SKM-1 treated with dmso at 0.1 percent for 144 hours (cell line): ENCODE measurements around the gene ZDHHC17.

Experiments used
- DNase-seq: peaks from one replicate; lab custom pipeline; 2025; ENCODE audit not compliant: unreplicated experiment; lab: John Stamatoyannopoulos, UW

The ZDHHC17 gene

DNA sequence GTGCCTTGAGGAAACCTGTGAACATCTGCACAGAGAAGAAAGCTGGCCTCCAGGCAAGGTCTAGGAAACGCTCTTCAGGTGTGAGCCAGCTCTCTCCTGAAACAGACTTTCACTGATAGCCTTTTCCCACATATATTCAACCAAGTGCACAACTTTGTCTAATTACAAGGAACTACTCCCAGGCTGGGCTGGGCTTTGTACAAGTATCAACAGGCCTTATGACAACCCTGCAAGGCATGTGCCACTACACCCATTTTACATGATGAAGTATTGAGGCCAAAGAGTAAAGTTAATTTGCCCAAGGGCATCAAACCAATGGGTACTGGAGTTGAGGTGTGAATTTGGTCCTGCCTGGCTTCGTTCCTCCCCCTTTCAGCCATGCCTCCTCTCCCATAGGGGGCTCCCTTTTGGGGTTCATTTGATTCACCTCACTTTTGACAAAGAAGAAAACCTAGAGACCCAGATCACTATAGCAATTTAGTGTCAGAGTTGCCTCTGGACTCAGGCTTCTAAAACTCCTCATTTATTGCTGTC lies 112.8 kb downstream of the ZDHHC17 start:
- no peak for DNase-seq

DNA sequence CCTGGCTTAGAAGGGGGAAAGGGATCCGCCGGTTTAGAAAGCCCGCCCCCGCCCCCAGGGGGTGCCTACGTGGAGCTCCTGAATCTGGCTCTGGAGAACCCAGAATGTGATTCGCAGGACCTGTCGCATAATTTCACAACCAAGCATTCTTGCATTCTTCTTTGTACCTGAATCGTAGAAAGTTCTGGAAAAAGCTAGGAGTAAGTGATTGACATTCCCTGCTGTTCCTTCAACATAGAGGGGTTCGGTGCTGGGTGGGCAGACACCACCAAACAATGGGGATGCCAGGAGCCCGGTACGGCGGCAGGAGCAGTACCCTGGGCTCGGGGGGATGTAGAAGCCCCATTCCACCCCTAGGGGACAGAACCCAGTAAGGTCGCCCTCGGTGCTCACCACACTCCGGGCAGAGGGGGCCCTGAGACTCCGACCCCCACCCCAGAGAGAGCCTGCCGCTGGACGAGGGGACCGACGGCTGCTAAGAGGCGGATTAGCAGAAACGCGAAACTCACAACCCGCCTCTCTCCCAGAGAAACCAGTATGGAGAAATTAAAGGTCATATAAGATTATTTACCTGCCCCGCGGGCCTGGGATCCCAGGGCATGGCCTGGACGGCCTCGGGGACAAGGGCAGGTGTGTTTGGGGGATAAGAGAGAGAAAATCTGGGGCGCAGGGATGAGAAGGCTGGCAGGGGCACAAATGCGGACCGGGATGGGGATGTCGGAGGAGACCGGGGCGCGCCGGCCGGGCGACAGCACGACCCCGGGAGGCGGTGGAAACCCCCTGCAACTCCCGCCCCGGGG lies 114.4 kb downstream of the ZDHHC17 start:
- no peak for DNase-seq

DNA sequence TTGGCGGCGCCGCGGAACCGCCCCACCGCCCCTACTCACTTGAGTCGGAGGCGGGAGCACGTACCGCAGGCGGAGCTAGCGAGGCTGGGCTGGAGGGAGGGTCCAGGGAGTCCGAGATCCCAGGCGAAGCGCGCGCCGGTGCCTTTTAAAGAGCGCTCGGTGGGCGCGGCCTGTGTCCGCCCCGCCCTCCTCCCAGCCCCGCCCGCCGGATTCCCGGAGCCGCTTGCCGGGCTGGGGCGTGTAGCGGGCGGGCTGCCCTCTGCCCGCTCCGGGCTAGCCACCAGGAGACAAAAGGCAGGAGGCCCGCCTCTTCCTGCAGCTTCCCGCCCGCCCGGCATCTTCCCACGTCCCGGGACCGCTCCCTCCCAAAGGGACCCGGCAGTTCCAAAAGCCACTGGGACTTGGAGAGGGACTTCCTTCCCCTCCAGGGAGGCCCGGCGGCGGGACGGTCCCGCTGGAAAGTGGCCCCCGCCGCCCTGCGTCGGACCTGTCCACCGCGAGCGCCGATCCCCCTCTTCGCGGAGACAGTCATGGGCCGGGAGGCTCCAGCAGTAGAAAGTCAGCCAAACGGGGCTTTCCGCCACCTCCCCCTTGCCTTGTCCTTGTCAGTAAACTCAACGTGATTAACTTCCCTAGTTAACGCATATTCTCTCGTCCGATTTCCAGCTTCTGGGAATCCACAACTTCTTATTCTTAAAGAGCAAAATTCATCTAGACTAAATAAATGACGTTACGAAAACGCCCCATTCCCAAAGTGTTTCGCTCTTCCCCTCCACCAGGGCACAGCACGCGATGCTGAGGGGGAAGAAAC lies 115.2 kb downstream of the ZDHHC17 start, which contains the start of gene CSRP2:
CSRP2 (minus strand) TSS at position 121 of the 811 bp plus-strand sequence. CDS start 12,759 bp downstream, outside the sequence.
- DNase-seq: peak; percentile 35

DNA sequence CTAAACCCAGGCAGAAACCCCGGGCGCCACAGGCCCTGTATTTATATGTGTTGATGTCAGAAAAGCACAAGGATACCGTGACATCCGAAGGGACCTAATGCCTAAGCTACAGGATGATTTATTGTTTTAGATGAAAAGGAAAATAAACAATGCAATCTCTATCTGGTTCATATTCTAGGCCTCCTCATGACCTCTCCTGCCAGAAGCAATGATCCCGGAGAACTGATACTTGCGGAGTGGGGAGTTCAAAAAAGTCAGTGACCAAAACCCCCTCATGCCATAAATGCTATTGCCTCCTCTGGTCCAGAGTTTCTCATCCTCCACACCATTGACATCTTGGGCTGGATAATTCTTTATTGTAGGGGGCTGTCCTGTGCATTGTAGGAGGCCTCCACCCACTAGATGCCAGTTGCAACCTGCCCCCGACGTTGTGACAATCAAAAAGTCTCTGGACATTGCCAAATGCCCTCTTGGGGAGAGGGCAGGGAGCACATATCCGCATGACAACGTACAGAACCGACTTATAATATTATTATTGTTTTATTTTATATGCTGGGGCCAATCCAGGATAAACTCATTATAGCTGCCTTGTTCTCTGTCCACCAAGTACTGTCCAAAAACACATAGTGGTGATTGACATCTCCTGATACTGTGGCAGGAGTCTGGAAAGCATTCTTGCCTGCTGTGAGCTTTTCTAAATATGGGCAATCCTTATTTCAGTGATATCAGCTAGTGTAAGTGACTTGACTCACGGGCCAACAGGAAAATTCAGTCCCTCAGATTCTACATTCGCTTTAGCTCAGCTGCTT lies 116.0 kb downstream of the ZDHHC17 start:
- no peak for DNase-seq

DNA sequence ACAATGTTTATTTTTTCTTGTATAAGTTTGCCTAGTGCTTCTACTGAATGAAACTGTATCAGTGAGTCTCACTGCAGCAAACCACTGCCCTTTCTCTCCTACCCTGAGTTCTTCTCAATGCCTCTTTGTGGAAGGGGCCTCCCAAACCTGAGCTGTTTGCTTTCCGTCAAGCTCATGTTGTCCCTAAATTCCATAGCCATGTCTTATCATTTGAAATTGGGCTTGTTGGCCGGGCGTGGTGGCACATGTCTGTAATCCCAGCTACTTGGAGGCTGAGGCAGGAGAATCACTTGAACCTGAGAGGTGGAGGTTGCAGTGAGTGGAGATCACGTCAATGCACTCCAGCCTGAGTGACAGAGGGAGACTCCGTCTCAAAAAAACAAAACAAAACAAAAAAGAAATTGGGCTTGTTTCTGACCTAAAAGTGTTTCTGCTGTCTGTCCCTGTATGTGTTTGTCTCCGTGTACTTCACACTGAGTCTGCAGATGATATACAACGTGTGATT lies 116.7 kb downstream of the ZDHHC17 start:
- DNase-seq: no peak

DNA sequence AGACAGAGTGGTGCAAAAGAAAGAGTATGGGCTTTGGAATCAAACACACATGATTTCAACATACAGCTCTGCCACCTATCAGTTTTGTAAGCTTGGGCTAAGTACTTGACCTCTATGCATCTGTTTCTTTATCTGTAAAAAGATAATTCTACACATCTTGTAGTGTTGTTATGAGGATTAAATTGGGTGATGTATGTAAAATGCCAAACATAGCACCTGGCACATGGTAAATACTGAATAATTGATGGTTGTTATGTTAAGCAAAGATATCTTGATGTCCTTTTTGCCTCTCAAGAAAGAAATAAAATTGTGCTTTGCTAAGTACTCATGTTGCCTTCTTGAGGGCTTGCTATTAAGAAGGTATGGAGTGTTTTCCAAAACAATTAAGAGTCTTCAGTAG lies 117.2 kb downstream of the ZDHHC17 start:
- no peak for DNase-seq

DNA sequence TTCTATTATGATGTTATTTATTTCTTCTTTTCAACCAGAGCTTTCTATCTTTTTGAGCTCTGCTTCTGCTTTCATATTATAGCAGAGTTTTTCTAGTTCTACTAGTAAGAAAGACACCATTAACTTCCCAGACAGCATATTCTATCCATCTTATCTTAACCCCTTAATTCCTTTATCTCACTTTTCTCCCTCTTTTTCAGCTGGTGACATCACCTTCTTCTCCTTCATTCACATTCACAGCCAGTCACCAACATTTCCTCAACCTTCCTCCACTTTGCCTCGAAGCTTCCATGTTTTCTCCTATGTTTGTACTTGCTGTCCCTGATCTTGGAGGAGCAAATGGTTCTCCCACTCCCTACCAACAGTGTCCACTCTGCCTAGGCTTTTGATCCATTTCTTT lies 118.5 kb downstream of the ZDHHC17 start:
- DNase-seq: no peak

DNA sequence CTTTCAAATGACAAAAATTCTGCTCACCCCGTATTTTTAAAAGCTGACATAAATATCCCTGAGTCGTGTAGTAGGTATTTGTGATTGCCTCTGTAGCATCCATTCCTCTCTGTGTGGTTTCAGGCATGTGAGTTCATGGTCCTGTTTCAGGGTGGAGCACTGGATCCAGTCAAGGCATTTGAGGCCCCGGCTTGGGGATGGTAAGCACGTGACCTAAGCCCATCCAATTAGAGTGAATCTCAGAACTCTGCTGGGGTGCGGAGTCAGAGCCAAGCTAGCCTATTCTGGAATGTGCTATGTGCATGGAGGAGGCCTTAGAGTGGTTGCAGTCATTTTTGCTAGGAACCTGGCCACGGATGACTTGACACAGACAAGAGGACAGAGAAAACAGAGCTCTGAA lies 119.2 kb downstream of the ZDHHC17 start:
- no peak for DNase-seq

DNA sequence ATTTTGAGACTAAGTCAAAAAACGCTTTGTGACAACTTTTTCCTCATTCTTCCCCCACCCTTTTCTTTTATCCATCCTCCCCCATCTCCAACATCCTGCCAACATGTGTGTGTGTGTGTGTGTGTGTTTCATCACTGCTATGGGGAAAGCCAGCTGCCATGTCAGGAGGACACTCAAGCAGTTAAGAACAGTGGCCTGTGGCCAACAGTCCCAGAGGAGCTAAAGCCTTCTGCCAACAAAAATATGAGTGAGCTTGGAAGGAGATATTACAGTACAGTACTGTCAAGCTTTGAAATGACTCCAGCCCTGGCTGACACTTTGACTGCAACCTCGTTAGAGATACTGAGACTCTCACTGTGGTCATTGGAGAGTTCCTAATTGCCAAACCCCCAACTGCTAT lies 119.9 kb downstream of the ZDHHC17 start:
- DNase-seq: no peak

DNA sequence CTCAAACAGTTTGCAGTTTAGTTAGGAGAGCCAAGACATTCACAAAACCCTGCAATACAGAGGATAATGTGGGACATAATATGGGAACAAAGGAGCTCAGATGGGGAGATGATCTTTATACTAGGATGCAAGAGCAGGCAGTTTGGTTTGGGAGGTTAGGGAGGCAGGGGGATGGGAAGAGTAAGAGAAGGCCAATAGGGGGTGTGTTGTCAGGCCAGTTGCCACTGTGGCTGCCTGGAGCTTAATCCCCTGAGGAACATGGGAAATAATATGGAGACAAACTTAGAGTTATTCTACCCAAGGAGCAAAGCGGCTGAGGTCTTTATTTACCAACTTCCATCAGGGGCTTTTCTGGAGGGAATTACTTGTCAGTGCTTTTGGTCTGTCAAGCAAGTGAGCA lies 124.9 kb downstream of the ZDHHC17 start:
- DNase-seq: no peak

DNA sequence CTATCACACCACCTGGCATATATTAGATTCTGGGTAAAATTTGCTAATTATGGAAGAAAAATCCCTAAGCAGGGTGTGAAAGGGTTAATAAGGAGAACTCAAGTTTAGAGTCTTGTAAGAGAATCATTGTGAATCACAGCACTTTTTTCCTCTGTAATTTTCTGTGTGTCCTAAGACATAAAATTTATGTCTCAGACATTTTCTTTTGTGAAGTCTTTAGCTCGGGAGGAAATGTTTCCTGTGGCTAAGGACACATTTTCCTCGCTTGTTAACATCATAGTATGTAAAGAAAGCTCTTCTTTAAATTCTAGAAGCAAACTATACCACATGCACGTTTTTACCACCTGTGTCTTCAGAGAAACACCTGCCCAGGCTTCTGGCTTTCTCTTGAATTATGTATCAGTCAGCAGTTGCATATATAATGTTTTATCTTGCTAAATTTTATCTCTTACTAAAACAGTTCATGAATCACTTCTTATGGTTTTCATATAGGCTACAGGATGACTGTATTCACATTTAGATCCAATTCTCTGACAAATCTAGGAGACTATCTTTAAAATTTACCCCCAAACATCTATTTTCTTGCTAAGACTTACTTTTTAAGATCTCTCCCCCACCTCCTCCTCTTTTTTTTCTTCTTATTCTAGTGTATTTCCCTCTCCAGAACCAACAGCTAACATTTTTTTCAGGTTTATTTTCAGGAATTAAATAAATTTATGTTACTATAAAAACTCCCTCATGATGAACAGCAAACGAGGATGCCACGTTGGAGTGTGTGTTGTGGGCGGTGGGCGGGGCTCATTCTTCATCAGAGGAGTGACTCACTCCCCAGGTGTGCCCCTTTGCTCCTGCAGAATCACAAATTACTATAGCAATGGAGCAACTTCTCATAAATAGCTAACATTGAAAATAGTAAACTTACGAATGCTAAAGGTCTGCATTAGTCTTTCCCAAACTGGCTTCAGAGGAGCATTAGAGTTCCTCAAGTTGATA lies 126.5 kb downstream of the ZDHHC17 start:
- DNase-seq: no peak

DNA sequence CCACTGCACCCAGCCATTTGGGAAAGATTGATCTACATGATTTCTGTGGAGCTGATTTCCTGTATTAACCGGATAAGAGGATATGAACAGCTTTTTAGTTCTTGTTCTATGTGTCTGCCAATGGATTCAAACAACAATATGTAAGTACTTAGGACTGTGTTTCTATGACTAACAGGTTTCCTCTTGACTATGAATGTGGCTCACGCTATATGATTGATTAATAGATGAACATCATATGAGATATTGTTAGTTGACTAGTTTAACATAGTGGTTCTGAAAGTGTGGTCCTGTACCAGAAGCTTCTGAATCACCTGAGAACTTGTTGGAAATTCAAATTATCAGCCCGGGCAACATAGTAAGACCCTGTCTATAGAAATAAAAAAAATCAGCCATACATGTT lies 127.7 kb downstream of the ZDHHC17 start:
- DNase-seq: no peak

DNA sequence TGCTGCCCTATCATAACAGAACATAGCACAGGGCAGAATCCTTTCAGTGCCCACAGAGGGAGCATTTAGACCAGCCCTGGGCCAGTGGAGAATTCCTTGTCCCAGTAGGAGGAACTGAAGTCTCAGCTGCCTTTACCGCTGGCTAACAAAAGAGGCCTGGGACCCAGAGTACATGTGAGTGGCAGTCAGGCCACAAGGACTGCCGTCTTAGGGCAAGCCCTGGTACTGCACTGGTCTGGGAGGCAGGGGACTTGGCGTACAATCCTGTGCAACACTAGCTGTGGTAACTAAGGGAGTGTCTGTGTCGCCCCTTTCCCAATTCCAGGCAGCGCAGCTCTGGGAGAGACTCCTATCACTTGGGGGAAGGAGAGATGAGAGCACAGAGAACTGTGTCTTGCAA lies 131.9 kb downstream of the ZDHHC17 start:
- DNase-seq: no peak

DNA sequence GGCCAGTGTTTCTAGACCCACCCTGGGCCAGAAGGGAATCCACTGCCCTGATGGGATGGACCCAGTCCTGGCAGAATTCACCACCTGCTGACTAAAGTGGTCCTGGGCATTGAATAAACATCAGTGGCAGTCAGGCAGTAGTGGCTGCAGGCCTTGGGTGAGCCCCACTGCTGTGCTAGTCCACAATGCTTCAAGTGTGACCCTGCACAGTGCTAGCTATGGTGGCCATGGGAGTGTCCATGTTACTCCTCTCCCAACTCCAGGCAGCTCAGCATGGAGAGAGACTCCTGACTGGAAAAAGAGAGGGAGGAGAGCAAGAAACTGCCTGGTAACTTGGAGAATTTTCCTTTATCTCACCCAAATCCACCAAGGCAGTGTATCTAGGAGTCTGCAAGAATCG lies 132.4 kb downstream of the ZDHHC17 start:
- DNase-seq: no peak

DNA sequence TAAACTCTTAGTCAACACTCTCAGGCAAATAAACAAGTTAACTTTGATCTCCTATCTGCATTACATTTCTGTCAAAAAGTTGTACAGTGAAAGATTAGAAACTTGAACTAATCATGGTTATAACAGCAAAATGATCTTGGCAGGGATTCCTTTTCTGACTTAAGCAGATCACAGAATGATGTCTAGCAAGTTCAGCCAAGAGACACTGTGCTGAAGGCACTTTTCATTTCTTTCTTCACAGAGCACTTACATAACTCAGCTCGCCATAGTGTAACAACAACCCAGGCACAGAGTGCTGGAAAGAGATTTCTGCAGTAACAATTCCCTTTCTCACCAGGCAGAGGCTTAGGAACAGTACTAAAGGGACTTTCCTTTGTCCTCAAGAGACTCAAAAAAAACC lies 134.5 kb downstream of the ZDHHC17 start:
- DNase-seq: no peak

DNA sequence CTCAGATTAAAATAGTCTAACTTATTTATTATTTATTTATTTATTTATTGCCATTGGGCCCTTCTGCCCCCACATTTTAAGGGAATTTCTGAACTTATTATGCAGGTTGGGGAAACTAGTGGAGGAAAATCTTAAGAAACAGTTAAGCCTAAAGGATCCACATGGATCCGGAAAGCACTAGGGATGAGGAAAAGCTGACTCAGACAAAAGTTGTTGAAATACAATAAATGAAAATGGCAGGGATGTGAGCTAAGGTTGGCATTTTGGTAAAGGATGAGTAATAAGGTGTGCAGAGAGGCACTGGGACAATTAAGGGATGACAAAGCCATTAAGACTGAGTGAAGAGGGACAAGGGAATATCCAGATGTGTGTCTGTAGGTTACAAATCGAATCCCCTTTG lies 135.6 kb downstream of the ZDHHC17 start:
- no peak for DNase-seq

DNA sequence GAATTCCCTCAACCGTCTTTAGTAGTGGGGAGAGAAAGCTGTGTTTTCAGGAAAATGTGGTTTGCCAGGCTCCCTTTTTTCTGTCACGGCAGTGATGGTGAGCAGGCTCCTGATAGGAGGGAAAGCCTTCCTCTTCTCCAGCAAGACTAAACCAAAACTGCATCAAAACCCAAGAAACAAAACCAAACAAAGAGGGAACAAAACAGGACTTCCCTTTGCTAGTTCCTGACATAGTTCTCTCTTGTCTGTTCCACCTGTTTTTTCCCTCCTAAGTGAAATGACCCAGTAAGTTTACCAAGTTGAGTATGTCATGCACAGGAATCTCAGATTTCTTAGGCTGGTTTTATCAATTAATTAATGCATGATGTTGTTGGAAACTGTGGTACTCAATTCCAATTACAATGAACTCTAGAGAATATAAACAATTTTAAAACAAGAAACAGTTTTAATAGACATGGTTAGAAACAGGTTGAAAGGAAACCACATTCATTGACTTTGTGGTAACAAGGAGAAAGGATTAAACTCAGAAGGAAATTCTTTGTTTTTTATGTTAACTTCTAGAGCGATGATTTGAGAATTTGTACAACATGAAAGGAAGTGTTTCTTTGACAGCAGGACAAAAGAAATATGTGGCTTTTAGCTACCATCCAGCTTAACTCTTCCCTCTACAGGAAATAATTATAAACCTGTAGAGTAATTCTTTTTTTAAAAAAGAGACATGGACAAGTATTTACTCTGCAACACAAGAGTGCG lies 137.9 kb downstream of the ZDHHC17 start:
- DNase-seq: no peak
